GM23338 (cell line): ENCODE measurements around the gene NKRF. TPM values are rescaled to one million over a fixed set of nuclear protein-coding genes. Genes with fewer than 3 reads are reported as not detected.

ENCODE experiments used
- ATAC-seq: fragments of 200-7000 bp; cut with Tn5 transposase; 3 replicates; pipeline ENCODE4 v1.9.1; 2020
- DNase-seq: peaks from one replicate; pipeline ENCODE4 v3.0.0-alpha.2; 2015; ENCODE audit warnings: low spot score
- H2AFZ ChIP-seq: fragments of 200-600 bp; sonication (generic); 2 replicates; pipeline ENCODE4 v1.8.0; 2016; ENCODE audit warnings: antibody characterized with exemption, mild to moderate bottlenecking, moderate library complexity
- H3F3A ChIP-seq: fragments of 200-600 bp; sonication (generic); replicated peaks from 2 replicates; pipeline ENCODE4 v1.8.0; 2017; ENCODE audit warnings: antibody characterized with exemption, mixed run types, low read depth
- H3K27ac ChIP-seq: fragments of 200-600 bp; sonication (generic); 2 replicates; pipeline ENCODE4 v1.6.1; 2016; ENCODE audit warnings: low read depth
- H3K27me3 ChIP-seq: fragments of 200-600 bp; sonication (generic); 2 replicates; pipeline ENCODE4 v1.8.0; 2016; ENCODE audit warnings: mild to moderate bottlenecking, mixed run types, moderate library complexity; ENCODE audit not compliant: insufficient read depth
- H3K36me3 ChIP-seq: fragments of 200-600 bp; sonication (generic); 2 replicates; pipeline ENCODE4 v1.8.0; 2016; ENCODE audit warnings: mild to moderate bottlenecking; ENCODE audit not compliant: insufficient read depth
- H3K4me1 ChIP-seq: fragments of 200-600 bp; sonication (generic); 2 replicates; pipeline ENCODE4 v1.8.0; 2016; ENCODE audit warnings: mild to moderate bottlenecking, moderate library complexity; ENCODE audit not compliant: insufficient read depth
- H3K4me2 ChIP-seq: fragments of 200-600 bp; sonication (generic); 2 replicates; pipeline ENCODE4 v1.7.1; 2017; ENCODE audit warnings: mixed run types
- H3K4me3 ChIP-seq: fragments of 200-600 bp; sonication (generic); 2 replicates; pipeline ENCODE4 v1.6.1; 2016; ENCODE audit warnings: mixed run types
- H3K79me2 ChIP-seq: fragments of 200-600 bp; sonication (generic); replicated peaks from 2 replicates; pipeline ENCODE4 v1.8.0; 2017; ENCODE audit warnings: mild to moderate bottlenecking; ENCODE audit not compliant: insufficient read depth
- H3K9me2 ChIP-seq: fragments of 200-600 bp; sonication (generic); 2 replicates; pipeline ENCODE4 v1.8.0; 2017; ENCODE audit not compliant: insufficient read depth
- H4K20me1 ChIP-seq: fragments of 200-600 bp; sonication (generic); replicated peaks from 2 replicates; pipeline ENCODE4 v1.8.0; 2017; ENCODE audit warnings: mild to moderate bottlenecking; ENCODE audit not compliant: insufficient read depth
- H3K27ac Mint-ChIP-seq: 2 replicates; pipeline ENCODE4 v1.8.0; 2020; ENCODE audit warnings: inconsistent platforms, mild to moderate bottlenecking, moderate library complexity, mixed read lengths
- H3K27me3 Mint-ChIP-seq: 3 replicates; pipeline ENCODE4 v1.8.0; 2022; ENCODE audit warnings: low read depth, mild to moderate bottlenecking, moderate library complexity, mixed read lengths, inconsistent platforms; ENCODE audit not compliant: insufficient read depth, poor library complexity
- H3K36me3 Mint-ChIP-seq: 3 replicates; pipeline ENCODE4 v1.8.0; 2021; ENCODE audit warnings: low read depth, mild to moderate bottlenecking, inconsistent platforms, moderate library complexity, mixed read lengths
- H3K4me1 Mint-ChIP-seq: 3 replicates; pipeline ENCODE4 v1.8.0; 2020; ENCODE audit warnings: mild to moderate bottlenecking, inconsistent platforms, mixed read lengths
- H3K4me3 Mint-ChIP-seq: 3 replicates; pipeline ENCODE4 v1.8.0; 2021; ENCODE audit warnings: moderate library complexity, mild to moderate bottlenecking, inconsistent platforms, mixed read lengths
- H3K9me3 Mint-ChIP-seq: 3 replicates; pipeline ENCODE4 v1.8.0; 2020; ENCODE audit warnings: moderate library complexity, mild to moderate bottlenecking, inconsistent platforms, mixed read lengths
- EZH2 ChIP-seq: fragments of 200-600 bp; sonication (generic); IDR thresholded peaks from one replicate; pipeline ENCODE4 v1.8.0; 2017; ENCODE audit warnings: antibody characterized with exemption, mild to moderate bottlenecking, low read depth; ENCODE audit not compliant: unreplicated experiment
- EZH2phosphoT487 ChIP-seq: fragments of 200-600 bp; sonication (generic); IDR thresholded peaks from one replicate; pipeline ENCODE4 v1.8.1; 2018; ENCODE audit warnings: antibody characterized with exemption; ENCODE audit not compliant: unreplicated experiment
- JUNB ChIP-seq: IDR thresholded peaks from one replicate; pipeline ENCODE4 v1.6.1; 2016; ENCODE audit warnings: antibody characterized with exemption; ENCODE audit not compliant: unreplicated experiment
- NANOG ChIP-seq: IDR thresholded peaks from 2 replicates; pipeline ENCODE4 v1.6.1; 2016; ENCODE audit warnings: antibody characterized with exemption, borderline replicate concordance
- POLR2AphosphoS5 ChIP-seq: IDR thresholded peaks from 2 replicates; pipeline ENCODE4 v1.6.1; 2016; ENCODE audit warnings: antibody characterized with exemption, low read depth
- REST ChIP-seq: IDR thresholded peaks from one replicate; pipeline ENCODE4 v1.6.1; 2018; ENCODE audit warnings: antibody characterized with exemption; ENCODE audit not compliant: unreplicated experiment
- STAT1 ChIP-seq: IDR thresholded peaks from one replicate; pipeline ENCODE4 v1.6.1; 2016; ENCODE audit warnings: antibody characterized with exemption; ENCODE audit not compliant: unreplicated experiment
- ZNF114 ChIP-seq: fragments of 250-450 bp; sonication (Bioruptor Pico); IDR thresholded peaks from 2 replicates; pipeline ENCODE4 v1.5.0; 2020; ENCODE audit warnings: mild to moderate bottlenecking, moderate library complexity
- ZNF331 ChIP-seq: fragments of 250-450 bp; sonication (Bioruptor Pico); IDR thresholded peaks from 2 replicates; pipeline ENCODE4 v1.5.0; 2020; ENCODE audit warnings: low read depth, mild to moderate bottlenecking, moderate library complexity
- polyA plus RNA-seq: library from polyadenylated mRNA; unstranded; fragments of >200 nt; fragmentation: Nextera tagmentation; extraction: Ambion mirVana; gene quantifications from 2 replicates; pipeline ENCODE4 v1.2.1, GENCODE V29; 2016
- total RNA-seq: library from RNA; depleted of rRNA; stranded (reverse); fragments of >200 nt; shearing (Covaris generic); gene quantifications from 2 replicates; pipeline ENCODE4 v1.2.3, GENCODE V29; 2014
- TF ChIP-seq, protein P1 (sequence below): fragments of 250-450 bp; sonication (Bioruptor Pico); IDR thresholded peaks from 2 replicates; pipeline ENCODE4 v1.5.0; 2020; ENCODE audit warnings: mild to moderate bottlenecking, moderate library complexity
- TF ChIP-seq, protein P2 (sequence below), 2 experiments: fragments of 200-600 bp in 1 of 2; sonication (generic) in 1 of 2; conservative IDR thresholded peaks; 2 replicates each; pipeline versions ENCODE4 v1.5.1 to v1.6.1; 2016 to 2017; ENCODE audit warnings: antibody characterized with exemption in 2 of 2, low read depth in 2 of 2, mild to moderate bottlenecking in 2 of 2, moderate library complexity in 1 of 2

Gene NKRF
- total and polyA plus RNA-seq, 2 experiments from 2014 or later, result 6.8 to 11.6 TPM

GRCh38 chrX:119573840-119574393, 32.3 kb downstream of the NKRF start:
- no peaks in the 10 kb centered on the region; the same call in 1 of the 2 replicates for H3K36me3 ChIP-seq
- peak overlapping the region; percentile 94; the same call in 1 of the 2 replicates for H3K27ac ChIP-seq
- peak overlapping the region; percentile 85 for H3K4me3 Mint-ChIP-seq
- H3K9me3 Mint-ChIP-seq, result no peaks in the 10 kb centered on the region; the same call in 2 of the 3 replicates
- H3F3A ChIP-seq, result no peaks in the 10 kb centered on the region
- peaks cover 8% of the 10 kb centered on the region; the same call in 2 of the 3 replicates for H3K4me1 Mint-ChIP-seq
- H3K27ac Mint-ChIP-seq, result peak overlapping the region; percentile 53; the same call in 1 of the 2 replicates
- no peaks in the 10 kb centered on the region for H4K20me1 ChIP-seq
- DNase-seq (peak; percentile 45), ATAC-seq (peak; percentile 87)
- H3K4me1 ChIP-seq, result no peaks in the 10 kb centered on the region
- H3K4me3 ChIP-seq, result peak overlapping the region; percentile 76
- peaks cover 4% of the 10 kb centered on the region; the same call in 1 of the 3 replicates for H3K36me3 Mint-ChIP-seq
- TF ChIP-seq EZH2phosphoT487 (no peak), ZNF331 (no peak), EZH2 (no peak), STAT1 (no peak), JUNB (no peak), REST (no peak), NANOG (no peak), POLR2AphosphoS5 (no peak), ZNF114 (CRISPR knock-in tag) (no peak)
- TF ChIP-seq, protein P1, sequence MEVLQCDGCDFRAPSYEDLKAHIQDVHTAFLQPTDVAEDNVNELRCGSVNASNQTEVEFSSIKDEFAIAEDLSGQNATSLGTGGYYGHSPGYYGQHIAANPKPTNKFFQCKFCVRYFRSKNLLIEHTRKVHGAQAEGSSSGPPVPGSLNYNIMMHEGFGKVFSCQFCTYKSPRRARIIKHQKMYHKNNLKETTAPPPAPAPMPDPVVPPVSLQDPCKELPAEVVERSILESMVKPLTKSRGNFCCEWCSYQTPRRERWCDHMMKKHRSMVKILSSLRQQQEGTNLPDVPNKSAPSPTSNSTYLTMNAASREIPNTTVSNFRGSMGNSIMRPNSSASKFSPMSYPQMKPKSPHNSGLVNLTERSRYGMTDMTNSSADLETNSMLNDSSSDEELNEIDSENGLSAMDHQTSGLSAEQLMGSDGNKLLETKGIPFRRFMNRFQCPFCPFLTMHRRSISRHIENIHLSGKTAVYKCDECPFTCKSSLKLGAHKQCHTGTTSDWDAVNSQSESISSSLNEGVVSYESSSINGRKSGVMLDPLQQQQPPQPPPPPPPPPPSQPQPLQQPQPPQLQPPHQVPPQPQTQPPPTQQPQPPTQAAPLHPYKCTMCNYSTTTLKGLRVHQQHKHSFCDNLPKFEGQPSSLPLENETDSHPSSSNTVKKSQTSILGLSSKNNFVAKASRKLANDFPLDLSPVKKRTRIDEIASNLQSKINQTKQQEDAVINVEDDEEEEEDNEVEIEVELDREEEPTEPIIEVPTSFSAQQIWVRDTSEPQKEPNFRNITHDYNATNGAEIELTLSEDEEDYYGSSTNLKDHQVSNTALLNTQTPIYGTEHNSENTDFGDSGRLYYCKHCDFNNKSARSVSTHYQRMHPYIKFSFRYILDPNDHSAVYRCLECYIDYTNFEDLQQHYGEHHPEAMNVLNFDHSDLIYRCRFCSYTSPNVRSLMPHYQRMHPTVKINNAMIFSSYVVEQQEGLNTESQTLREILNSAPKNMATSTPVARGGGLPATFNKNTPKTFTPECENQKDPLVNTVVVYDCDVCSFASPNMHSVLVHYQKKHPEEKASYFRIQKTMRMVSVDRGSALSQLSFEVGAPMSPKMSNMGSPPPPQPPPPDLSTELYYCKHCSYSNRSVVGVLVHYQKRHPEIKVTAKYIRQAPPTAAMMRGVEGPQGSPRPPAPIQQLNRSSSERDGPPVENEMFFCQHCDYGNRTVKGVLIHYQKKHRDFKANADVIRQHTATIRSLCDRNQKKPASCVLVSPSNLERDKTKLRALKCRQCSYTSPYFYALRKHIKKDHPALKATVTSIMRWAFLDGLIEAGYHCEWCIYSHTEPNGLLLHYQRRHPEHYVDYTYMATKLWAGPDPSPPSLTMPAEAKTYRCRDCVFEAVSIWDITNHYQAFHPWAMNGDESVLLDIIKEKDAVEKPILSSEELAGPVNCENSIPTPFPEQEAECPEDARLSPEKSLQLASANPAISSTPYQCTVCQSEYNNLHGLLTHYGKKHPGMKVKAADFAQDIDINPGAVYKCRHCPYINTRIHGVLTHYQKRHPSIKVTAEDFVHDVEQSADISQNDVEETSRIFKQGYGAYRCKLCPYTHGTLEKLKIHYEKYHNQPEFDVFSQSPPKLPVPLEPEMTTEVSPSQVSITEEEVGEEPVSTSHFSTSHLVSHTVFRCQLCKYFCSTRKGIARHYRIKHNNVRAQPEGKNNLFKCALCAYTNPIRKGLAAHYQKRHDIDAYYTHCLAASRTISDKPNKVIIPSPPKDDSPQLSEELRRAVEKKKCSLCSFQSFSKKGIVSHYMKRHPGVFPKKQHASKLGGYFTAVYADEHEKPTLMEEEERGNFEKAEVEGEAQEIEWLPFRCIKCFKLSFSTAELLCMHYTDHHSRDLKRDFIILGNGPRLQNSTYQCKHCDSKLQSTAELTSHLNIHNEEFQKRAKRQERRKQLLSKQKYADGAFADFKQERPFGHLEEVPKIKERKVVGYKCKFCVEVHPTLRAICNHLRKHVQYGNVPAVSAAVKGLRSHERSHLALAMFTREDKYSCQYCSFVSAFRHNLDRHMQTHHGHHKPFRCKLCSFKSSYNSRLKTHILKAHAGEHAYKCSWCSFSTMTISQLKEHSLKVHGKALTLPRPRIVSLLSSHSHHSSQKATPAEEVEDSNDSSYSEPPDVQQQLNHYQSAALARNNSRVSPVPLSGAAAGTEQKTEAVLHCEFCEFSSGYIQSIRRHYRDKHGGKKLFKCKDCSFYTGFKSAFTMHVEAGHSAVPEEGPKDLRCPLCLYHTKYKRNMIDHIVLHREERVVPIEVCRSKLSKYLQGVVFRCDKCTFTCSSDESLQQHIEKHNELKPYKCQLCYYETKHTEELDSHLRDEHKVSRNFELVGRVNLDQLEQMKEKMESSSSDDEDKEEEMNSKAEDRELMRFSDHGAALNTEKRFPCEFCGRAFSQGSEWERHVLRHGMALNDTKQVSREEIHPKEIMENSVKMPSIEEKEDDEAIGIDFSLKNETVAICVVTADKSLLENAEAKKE (CRISPR knock-in tag), result no peak
- TF ChIP-seq, protein P2, sequence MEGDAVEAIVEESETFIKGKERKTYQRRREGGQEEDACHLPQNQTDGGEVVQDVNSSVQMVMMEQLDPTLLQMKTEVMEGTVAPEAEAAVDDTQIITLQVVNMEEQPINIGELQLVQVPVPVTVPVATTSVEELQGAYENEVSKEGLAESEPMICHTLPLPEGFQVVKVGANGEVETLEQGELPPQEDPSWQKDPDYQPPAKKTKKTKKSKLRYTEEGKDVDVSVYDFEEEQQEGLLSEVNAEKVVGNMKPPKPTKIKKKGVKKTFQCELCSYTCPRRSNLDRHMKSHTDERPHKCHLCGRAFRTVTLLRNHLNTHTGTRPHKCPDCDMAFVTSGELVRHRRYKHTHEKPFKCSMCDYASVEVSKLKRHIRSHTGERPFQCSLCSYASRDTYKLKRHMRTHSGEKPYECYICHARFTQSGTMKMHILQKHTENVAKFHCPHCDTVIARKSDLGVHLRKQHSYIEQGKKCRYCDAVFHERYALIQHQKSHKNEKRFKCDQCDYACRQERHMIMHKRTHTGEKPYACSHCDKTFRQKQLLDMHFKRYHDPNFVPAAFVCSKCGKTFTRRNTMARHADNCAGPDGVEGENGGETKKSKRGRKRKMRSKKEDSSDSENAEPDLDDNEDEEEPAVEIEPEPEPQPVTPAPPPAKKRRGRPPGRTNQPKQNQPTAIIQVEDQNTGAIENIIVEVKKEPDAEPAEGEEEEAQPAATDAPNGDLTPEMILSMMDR (conservative IDR thresholded peaks at IDR 0.05; ENCODE audit: low read depth in 2 of 2), result no peak
- H3K9me2 ChIP-seq, result no peaks in the 10 kb centered on the region
- H3K27me3 ChIP-seq, result no peaks in the 10 kb centered on the region
- 0 out of 2 replicates have a peak overlapping the region, but pooled peaks have one; percentile 47 for H2AFZ ChIP-seq
- 0 out of 2 replicates have a peak, but pooled peaks cover 8% of the 10 kb centered on the region for H3K79me2 ChIP-seq
- H3K27me3 Mint-ChIP-seq, result peaks cover 2% of the 10 kb centered on the region
- H3K4me2 ChIP-seq, result peak overlapping the region; percentile 75
